Loucy (cell line): ENCODE results near the gene TEX52.

Experiments used
- EZH2phosphoT487 ChIP-seq: fragments of 200-600 bp; IDR thresholded peaks from 2 replicates; pipeline ENCODE4 v1.6.1; 2018; ENCODE audit warnings: antibody characterized with exemption, mild to moderate bottlenecking, moderate library complexity, borderline replicate concordance
- TF ChIP-seq, protein P1 (sequence below): fragments of 200-600 bp; sonication (generic); conservative IDR thresholded peaks from 2 replicates; pipeline ENCODE4 v1.5.1; 2014; ENCODE audit warnings: mild to moderate bottlenecking, antibody characterized with exemption, low read length

DNA sequence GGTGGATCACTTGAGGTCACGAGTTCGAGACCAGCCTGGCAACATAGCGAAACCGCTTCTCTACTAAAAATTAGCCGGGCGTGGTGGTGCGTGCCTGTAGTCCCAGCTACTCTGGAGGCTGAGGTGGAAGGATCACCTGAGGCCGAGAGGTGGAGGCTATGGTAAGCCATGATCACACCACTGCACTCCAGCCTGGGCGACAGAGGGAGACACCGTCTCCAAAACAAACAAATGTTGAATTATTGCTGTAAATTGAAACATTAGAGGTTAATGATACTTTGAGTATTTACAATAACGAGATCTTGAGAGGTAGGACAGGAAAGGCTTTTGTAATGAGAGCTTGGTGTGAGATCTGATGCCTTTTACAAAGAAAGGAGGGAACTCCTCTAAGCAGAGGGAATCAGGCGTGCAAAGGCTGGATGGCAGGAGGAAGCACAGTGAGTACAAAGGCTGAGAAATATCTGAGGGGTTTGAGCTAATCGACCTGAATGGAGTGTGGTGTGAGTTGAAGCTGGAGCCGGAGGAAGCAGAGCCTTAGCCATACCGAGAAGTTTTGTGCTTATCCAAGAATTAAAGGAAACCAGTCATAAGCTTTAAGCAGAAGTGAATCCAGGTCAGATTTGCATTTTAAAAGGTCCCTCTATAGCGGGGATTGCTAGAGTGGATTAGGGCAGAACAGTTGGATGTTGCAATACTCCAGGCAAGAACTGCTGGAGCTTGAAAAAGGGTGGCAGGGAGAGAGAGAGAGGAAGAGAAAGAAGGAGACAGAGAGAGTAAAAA lies 21.3 kb upstream of the TEX52 start:
- TF ChIP-seq, protein P1, sequence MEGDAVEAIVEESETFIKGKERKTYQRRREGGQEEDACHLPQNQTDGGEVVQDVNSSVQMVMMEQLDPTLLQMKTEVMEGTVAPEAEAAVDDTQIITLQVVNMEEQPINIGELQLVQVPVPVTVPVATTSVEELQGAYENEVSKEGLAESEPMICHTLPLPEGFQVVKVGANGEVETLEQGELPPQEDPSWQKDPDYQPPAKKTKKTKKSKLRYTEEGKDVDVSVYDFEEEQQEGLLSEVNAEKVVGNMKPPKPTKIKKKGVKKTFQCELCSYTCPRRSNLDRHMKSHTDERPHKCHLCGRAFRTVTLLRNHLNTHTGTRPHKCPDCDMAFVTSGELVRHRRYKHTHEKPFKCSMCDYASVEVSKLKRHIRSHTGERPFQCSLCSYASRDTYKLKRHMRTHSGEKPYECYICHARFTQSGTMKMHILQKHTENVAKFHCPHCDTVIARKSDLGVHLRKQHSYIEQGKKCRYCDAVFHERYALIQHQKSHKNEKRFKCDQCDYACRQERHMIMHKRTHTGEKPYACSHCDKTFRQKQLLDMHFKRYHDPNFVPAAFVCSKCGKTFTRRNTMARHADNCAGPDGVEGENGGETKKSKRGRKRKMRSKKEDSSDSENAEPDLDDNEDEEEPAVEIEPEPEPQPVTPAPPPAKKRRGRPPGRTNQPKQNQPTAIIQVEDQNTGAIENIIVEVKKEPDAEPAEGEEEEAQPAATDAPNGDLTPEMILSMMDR, result no peak
- no peak for TF ChIP-seq EZH2phosphoT487
